Panc1 (cell line): Measurements from ENCODE around the gene DMAC1.

ENCODE experiments used
- CTCF ChIP-seq: fragments of 450-650 bp; IDR thresholded peaks from 2 replicates; pipeline ENCODE4 v1.5.1; 2017; ENCODE audit warnings: mild to moderate bottlenecking
- POLR2AphosphoS5 ChIP-seq: IDR thresholded peaks from 2 replicates; pipeline ENCODE4 v1.6.1; 2012; ENCODE audit warnings: mild to moderate bottlenecking, low read depth, low read length, moderate library complexity
- SIN3A ChIP-seq: IDR thresholded peaks from 2 replicates; pipeline ENCODE4 v1.6.1; 2012; ENCODE audit warnings: low read depth, mild to moderate bottlenecking, low read length, moderate library complexity, borderline replicate concordance; ENCODE audit not compliant: insufficient read depth
- TCF7L2 ChIP-seq: IDR thresholded peaks from 2 replicates; pipeline ENCODE4 v1.6.1; 2011; ENCODE audit warnings: mild to moderate bottlenecking, low read depth, low read length, inconsistent platforms

GRCh38 chr9:7799944-7800285, 337 bp upstream of the DMAC1 start:
- TF ChIP-seq CTCF, result no peak
- TF ChIP-seq SIN3A, result no peak
- no peak for TF ChIP-seq POLR2AphosphoS5
- TF ChIP-seq TCF7L2, result no peak
